Calu3 (cell line): ENCODE data around the gene RAPGEF5. TPM values are rescaled to one million over a fixed set of nuclear protein-coding genes. Genes with fewer than 3 reads are reported as not detected.

Source experiments
- BruUV-seq: library from RNA; stranded (reverse); fragments of 400-500 nt; replicated peaks from 2 replicates; lab custom pipeline; 2021; lab: Mats Ljungman, UMichigan
- CTCF ChIA-PET: fragments of 300-600 bp; sonication (Branson Sonifier 250); formaldehyde crosslinking; loops from one replicate; lab custom pipeline; 2022; ENCODE audit warnings: antibody characterized with exemption; lab: Charles Lee
- DNase-seq: peaks from one replicate; pipeline ENCODE4 v3.0.0; 2022
- H3K27ac Mint-ChIP-seq: one replicate; pipeline ENCODE4 v1.8.0; 2022; ENCODE audit warnings: mixed read lengths; ENCODE audit not compliant: unreplicated experiment
- H3K27me3 Mint-ChIP-seq: one replicate; pipeline ENCODE4 v1.8.0; 2022; ENCODE audit warnings: mixed read lengths; ENCODE audit not compliant: unreplicated experiment
- H3K36me3 Mint-ChIP-seq: one replicate; pipeline ENCODE4 v1.8.0; 2022; ENCODE audit warnings: mild to moderate bottlenecking, moderate library complexity, mixed read lengths; ENCODE audit not compliant: insufficient read depth, unreplicated experiment
- H3K4me1 Mint-ChIP-seq: one replicate; pipeline ENCODE4 v1.8.0; 2022; ENCODE audit warnings: mild to moderate bottlenecking, low read depth, mixed read lengths; ENCODE audit not compliant: unreplicated experiment
- H3K4me3 Mint-ChIP-seq: one replicate; pipeline ENCODE4 v1.8.0; 2022; ENCODE audit warnings: mild to moderate bottlenecking, low read depth, moderate library complexity, mixed read lengths; ENCODE audit not compliant: unreplicated experiment
- H3K9me3 Mint-ChIP-seq: one replicate; pipeline ENCODE4 v1.8.0; 2022; ENCODE audit warnings: low read depth, mixed read lengths; ENCODE audit not compliant: unreplicated experiment
- intact Hi-C: fragments of 100-400 bp; cut with micrococcal nuclease; formaldehyde crosslinking; loops from one replicate; pipeline ENCODE4 v1.10.0; 2022; ENCODE audit not compliant: unreplicated experiment
- total RNA-seq: library from RNA; stranded (reverse); gene quantifications from 2 replicates; pipeline ENCODE4 v1.2.3, GENCODE V29; 2022
- TF ChIP-seq, protein P1 (sequence below): fragments of 200-600 bp; IDR thresholded peaks from one replicate; pipeline ENCODE4 v1.8.0; 2022; ENCODE audit warnings: antibody characterized with exemption; ENCODE audit not compliant: unreplicated experiment

The RAPGEF5 gene
- total RNA-seq, 1 experiment from 2014 or later = 108 TPM

DNA sequence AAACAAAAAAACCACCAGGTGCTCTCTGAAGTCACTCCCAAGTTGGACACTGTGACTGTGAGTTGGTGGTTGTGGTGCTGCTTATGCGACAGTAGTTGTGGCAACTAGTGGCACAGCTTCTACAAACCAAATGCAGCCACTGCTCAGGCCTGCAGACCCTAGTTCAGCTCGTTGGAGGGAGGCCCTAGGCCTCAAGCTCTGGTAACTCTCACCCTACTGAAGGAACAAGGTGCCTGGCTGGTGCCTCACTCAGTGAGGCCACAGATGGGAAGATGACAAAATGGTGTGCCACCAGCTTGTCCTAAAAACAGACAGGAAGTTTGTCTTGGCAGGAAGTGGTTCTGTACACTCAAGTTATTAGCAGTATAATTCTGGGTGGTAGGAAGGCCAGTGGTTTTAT, 45.3 kb upstream of the RAPGEF5 start:
- peaks cover 1% of the 10 kb centered on the region for H3K9me3 Mint-ChIP-seq
- CTCF ChIA-PET = interaction anchor here (0.6 to 1.5 kb wide), 8 partner anchors 12 to 292 kb away, joined by 3 to 5 read pairs (median 3); no protein-coding TSS in a partner anchor
- H3K27ac Mint-ChIP-seq = no peak overlapping the region
- intact Hi-C loops = no loop called here
- TF ChIP-seq, protein P1, sequence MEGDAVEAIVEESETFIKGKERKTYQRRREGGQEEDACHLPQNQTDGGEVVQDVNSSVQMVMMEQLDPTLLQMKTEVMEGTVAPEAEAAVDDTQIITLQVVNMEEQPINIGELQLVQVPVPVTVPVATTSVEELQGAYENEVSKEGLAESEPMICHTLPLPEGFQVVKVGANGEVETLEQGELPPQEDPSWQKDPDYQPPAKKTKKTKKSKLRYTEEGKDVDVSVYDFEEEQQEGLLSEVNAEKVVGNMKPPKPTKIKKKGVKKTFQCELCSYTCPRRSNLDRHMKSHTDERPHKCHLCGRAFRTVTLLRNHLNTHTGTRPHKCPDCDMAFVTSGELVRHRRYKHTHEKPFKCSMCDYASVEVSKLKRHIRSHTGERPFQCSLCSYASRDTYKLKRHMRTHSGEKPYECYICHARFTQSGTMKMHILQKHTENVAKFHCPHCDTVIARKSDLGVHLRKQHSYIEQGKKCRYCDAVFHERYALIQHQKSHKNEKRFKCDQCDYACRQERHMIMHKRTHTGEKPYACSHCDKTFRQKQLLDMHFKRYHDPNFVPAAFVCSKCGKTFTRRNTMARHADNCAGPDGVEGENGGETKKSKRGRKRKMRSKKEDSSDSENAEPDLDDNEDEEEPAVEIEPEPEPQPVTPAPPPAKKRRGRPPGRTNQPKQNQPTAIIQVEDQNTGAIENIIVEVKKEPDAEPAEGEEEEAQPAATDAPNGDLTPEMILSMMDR = no peak
- H3K36me3 Mint-ChIP-seq = peaks cover 4% of the 10 kb centered on the region
- no TSS peak for BruUV-seq
- peaks cover 22% of the 10 kb centered on the region for H3K4me1 Mint-ChIP-seq
- no peak overlapping the region for H3K4me3 Mint-ChIP-seq
- DNase-seq = no peak
- no peaks in the 10 kb centered on the region for H3K27me3 Mint-ChIP-seq

DNA sequence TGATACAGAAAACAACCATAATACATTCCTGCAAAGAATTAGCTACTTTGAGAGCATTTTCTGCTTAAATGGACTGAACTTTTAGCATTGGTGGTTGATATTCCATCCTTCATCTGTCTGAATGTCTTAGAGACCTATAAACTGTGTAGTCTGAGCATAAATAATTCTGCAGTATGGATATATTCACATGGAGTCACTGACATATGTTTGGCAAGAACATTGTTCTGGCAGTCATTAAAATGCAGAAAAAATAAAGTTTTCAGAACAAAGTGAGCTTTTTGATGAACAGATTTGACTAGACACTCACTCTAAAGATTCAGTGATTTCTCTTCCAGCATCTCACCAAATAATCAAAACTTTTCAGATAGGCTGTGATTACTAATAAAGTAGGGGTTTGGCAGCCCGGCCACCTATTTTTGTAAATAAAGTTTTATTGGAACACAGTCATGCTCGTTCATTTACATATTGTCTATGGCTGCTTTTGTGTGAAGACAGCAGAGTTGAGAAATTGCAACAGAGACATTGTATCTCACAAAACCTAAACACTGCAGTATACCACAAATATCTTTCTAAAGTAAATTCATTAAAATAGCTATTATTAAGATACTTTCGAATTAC, 44.1 kb upstream of the RAPGEF5 start:
- Mint-ChIP-seq H3K4me3 (no peak overlapping the region), H3K9me3 (no peaks in the 10 kb centered on the region), H3K27ac (no peak overlapping the region), H3K27me3 (no peaks in the 10 kb centered on the region), H3K36me3 (peaks cover 4% of the 10 kb centered on the region), H3K4me1 (peaks cover 22% of the 10 kb centered on the region)
- CTCF ChIA-PET = interaction anchor here (0.8 to 1.5 kb wide), 9 partner anchors 11 to 291 kb away, joined by 3 to 5 read pairs (median 3); no protein-coding TSS in a partner anchor
- no TSS peak for BruUV-seq
- no peak for DNase-seq
- intact Hi-C loops = loop anchor here (1.0 kb wide), 1 partner anchor 43 kb away; no protein-coding TSS in a partner anchor
- TF ChIP-seq, protein P1 = no peak

DNA sequence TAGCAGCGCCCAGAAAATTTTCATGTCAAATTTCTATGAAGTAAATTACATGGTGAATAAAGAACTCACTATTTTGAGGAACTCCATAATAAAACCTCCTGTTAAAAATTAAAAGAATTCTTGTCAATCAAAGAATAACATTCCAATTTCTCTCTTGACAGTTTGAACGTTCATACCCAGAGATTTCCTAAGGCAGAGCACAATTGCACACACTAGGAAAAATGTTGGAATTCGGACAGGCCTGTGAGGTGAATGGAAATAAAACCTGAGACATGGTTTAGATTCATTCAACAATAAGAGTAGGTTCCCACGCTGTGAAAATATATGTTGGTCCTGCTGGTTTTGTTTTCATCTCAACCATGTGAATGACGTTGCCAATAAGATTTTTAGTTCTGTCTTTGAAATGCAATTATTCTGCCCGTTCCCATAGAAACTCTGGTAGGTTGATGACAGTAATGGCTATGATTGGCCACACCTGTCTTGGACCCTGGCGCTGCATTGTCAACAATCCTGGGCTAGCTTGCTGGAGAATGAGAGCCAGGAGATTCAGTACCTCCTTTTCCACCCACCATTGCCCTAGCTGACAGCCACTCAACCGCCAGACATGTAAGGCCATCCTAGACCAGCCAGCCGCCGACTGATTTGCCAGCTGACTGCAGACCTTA, 43.3 kb upstream of the RAPGEF5 start:
- Mint-ChIP-seq H3K4me1 (peaks cover 22% of the 10 kb centered on the region), H3K27me3 (no peaks in the 10 kb centered on the region), H3K27ac (no peak overlapping the region), H3K36me3 (peaks cover 4% of the 10 kb centered on the region), H3K4me3 (no peak overlapping the region), H3K9me3 (no peaks in the 10 kb centered on the region)
- DNase-seq = no peak
- intact Hi-C loops = no loop called here
- BruUV-seq = no TSS peak
- TF ChIP-seq, protein P1 = no peak
- CTCF ChIA-PET = interaction anchor here (0.9 to 1.5 kb wide), 3 partner anchors 20 to 49 kb away, joined by 3 read pairs; no protein-coding TSS in a partner anchor

DNA sequence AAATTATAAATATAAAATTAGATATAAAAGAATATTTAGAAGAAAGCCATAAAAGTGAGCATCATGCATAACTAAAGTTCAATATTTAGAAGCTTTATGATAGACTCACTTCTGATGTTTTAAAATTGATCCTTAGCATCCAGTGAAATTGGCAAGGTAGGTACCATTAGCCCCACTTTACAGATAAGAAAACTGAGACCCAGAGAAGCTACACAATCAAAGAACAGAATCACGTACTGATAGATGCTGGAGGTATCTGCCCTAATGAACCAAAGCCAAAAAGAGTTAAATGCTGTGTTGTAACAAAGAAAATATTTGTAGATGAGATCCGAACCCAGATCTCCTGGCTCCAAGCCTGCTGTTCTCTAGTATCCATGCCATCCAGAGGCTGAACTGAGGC, 42.6 kb upstream of the RAPGEF5 start:
- H3K27me3 Mint-ChIP-seq = no peaks in the 10 kb centered on the region
- TF ChIP-seq, protein P1 = no peak
- intact Hi-C loops = no loop called here
- BruUV-seq = no TSS peak
- no peaks in the 10 kb centered on the region for H3K9me3 Mint-ChIP-seq
- H3K4me3 Mint-ChIP-seq = no peak overlapping the region
- CTCF ChIA-PET = no interaction called here
- H3K4me1 Mint-ChIP-seq = peaks cover 28% of the 10 kb centered on the region
- H3K36me3 Mint-ChIP-seq = peaks cover 4% of the 10 kb centered on the region
- H3K27ac Mint-ChIP-seq = no peak overlapping the region
- no peak for DNase-seq
